GM19452 (cell line): ENCODE measurements around the gene CRB2.

Source experiments
- ATAC-seq: cut with Tn5 transposase; IDR thresholded peaks from one replicate; pipeline ENCODE4 v1.9.1; 2021; ENCODE audit not compliant: unreplicated experiment

Gene CRB2

GRCh38 chr9:123418506-123418905 is 62.5 kb downstream of the CRB2 start:
- ATAC-seq, result no peak

GRCh38 chr9:123419091-123419490 is 63.1 kb downstream of the CRB2 start:
- ATAC-seq, result no peak

DNA sequence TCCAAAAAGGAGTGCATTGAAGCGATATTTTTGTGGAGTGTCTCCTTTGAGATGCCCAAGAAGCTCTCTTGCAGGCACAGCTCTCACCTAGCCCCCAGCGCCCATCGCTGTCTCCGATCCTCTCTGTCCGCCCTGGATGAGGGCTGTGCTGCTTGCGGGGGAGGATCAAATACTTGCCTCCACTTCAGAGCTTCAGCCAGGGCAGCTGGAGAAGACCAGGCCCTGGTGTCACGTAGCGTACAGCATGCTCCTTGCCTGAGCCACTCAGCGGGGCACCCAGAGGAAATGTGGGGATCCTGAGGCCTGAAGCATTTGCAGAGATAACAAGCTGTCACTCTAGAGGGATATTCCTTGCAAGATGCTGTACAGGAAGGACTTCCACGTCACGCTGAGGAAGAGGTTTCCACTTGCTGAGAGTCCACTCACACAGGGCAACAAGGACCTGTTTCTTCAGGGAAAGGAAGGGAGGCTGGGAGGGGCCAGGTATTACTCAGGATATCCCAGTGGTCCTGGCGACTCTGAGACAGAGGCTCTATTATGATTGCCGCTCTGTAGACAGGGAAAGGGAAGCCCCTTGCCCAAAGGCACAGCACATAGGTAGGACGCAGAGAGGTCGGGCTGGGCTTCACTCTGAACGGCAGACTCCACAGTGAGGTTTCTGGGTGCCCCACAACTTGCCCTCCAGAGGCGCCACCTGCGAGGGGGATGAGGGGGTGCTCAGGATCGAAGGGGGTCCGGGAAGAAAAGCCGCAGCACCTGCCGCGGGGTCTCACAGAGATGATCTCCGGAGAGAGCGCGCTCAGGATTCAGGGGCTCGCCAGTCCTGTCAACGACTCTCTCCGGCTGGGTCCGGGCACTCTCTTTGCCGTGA is 64.0 kb downstream of the CRB2 start:
- no peak for ATAC-seq

GRCh38 chr9:123420592-123421111 is 64.7 kb downstream of the CRB2 start:
- no peak for ATAC-seq

DNA sequence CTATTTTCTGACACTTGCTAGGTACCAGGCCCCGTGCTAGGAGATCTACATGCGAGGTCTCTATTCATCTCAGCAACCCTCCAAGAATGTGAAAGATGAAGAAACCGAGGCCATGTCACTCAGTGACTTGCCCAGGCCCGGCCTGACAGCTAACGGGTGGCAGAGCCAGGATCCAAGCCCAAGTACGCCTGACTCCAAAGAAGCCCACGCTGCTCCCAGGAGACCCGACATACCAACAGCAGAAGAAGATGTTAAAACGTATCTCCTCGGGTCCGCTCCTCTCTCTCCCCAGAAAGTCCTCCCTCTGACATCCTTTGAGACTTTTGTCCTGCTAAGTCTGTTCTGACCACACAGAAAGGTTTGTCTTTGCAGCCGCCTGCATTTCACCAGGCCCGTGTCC is 65.2 kb downstream of the CRB2 start:
- ATAC-seq, result no peak

DNA sequence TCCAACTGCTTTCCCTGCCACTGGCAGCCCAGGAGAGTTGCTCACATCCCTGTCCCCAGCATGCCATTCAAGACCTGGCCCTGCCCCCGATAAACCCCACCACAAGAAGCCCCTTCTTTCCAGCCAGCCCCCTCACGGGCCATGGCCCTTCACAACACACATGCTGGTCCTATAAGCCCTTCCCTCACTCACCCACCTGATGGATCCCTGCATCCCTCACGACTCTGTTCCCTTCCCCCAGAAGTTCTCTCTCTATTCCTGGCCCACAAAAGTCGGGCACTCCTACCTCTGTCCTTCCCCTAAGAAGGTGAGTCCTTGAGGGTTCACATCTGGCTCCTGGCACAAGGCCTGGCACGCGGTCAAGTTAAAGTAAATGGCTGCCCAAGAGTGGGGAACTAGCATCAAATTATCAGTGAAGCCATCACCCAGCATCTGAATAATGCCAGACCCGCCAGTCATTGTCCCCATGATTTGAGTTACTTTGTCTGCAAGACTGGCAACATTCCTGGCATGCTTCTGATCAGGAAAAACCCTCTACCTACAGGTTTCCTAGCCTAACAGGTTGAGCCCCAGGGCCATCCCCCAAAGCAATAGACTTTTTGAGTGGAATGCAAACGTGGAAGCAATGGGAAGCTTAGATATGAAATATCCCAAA is 65.9 kb downstream of the CRB2 start:
- ATAC-seq, result no peak

GRCh38 chr9:123422635-123423310 is 66.8 kb downstream of the CRB2 start:
- no peak for ATAC-seq

DNA sequence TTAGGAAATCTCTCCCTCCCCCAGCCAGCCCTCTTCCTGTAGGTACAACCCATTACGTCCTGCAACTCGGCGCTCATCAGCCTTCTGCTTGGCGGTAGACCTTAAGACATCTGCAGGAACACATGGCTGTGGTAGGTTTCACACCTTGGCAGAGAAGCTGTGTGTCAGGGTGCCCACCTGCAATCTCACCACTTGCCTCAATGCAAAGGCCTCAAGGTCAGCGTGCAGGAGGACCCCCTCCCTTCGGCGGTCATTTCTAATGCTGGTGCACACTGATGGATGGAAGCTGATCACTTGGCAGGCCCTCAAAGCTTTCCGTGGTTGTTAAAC is 67.3 kb downstream of the CRB2 start:
- no peak for ATAC-seq

- no peak for ATAC-seq
Measured at GRCh38 chr9:123424131-123424530, 68.1 kb downstream of the CRB2 start.

DNA sequence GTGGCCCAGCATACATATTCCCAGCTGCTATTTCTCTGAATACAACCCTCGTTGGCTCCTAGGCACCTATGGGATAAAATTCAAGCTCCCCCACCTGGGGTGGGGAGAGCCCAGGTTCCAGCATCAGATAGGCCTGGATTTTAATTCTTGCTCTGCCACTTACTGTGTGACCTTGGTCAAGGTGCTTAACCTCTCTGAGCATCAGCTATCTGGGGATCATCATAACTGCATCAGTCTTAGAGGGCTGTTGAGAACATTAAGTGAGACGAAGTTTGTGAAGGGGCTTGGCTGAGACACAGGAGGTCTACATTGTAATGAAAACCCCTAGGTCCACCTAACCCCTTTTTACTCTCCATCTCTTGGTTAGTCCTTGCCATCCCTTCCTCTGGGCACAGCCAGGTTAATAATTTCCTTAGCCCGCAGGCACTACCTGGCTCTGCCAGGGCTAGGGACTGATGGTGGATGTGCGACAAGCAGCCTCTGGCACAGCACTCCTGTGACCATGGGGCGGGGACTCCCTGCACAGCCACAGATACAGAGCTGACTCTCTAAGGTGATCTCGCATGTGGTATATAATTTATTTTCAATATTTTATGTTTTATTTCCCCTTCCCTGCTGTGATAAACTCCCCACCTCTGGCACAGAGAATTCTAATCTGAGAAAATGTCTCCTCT is 68.7 kb downstream of the CRB2 start:
- no peak for ATAC-seq

DNA sequence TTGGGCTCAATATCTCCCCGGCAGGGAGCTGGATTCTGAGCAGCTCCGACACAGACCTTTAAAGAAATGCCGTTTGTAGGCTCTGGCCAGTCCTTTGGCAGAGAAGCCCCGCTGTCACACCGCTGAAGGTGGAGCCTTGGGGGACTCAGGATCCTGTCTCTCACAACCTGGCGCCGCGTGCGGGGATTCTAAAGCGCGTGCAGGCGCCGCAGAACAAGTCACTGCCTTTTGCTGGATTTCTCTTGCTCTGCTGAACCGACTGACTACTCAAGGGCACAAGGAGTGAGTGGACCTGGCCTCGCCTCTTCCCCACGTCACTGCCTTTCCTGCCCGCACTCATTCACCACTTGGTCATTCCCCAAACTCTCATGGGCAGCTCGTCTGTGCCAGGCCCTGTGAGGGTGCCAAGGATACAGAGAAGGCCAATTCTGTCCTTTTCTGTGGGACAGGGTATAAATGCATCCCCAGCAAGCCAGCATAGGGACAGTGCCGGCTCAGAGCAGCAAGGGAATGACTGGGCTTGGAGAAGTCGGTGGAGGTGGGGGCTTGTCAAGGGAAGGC is 69.3 kb downstream of the CRB2 start:
- ATAC-seq, result no peak

- ATAC-seq, result no peak
Measured at GRCh38 chr9:123425836-123426365, 69.9 kb downstream of the CRB2 start.

DNA sequence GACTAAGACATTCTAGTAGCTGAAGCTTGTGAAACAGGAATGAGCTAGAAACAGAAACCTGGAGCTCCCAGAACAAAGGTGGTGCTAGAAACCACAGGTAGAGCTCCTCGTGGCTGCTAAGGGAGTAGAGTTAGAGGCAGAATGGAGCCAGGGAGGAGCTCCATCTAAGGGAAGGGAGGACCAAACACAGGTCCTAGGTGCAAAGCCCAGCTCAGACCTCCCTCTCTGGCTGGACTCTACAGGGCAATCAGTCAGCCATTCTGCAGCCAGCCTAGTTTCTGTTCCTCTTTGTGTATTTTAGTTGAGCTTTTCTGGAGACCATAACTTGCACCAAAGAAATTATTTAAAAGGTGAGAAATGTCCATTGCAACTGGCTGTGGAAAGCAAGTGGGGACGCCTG is 70.4 kb downstream of the CRB2 start:
- peak; percentile 92 for ATAC-seq
